ENCODE measurements around the gene ZNF396.

GRCh38 chr18:35409911-35410310 lies 32.8 kb upstream of the ZNF396 start:
- no peak for TF ChIP-seq CTCF (IDR thresholded peaks at IDR 0.05; ENCODE audit: borderline replicate concordance, extremely low read depth, low read length, poor library complexity, severe bottlenecking)
- TF ChIP-seq EZH2 (IDR thresholded peaks at IDR 0.05; ENCODE audit: borderline replicate concordance, low read depth, low read length, severe bottlenecking): no peak

Measured in DND-41 (cell line).